Measurements from ENCODE around the gene PTPRD. TPM values are rescaled to one million over a fixed set of nuclear protein-coding genes. Genes with fewer than 3 reads are reported as not detected.

The PTPRD gene
- total and polyA plus RNA-seq, 2 experiments from 2014 or later = 11.5 to 58.0 TPM

DNA sequence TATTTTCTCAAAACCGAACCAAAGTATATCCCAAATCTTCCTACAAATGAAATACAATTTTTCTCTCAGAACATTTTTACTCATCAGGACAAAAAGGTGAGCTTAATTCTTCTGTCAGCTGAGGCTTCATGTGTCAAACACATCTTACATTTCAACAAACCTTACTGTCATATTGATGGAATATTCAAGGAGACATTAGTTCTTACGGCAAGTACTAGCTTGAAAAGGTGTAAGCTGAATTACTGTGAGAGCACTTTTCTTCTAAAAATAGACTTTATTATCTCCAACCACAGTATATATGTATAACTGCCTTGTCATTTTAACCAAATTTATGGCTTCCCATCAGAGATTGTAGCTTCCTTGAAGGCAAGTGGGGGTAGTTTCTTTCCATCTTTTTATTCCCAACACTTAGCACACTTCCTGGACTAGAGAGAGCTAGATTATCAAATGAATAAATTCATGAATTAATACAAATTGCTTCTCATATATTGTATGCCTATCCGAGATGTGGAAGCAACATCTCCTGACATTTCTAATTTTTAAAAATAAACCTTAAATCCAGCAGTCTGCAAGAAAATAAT, 1990.5 kb downstream of the PTPRD start (continued):
- TF ChIP-seq, protein P1, sequence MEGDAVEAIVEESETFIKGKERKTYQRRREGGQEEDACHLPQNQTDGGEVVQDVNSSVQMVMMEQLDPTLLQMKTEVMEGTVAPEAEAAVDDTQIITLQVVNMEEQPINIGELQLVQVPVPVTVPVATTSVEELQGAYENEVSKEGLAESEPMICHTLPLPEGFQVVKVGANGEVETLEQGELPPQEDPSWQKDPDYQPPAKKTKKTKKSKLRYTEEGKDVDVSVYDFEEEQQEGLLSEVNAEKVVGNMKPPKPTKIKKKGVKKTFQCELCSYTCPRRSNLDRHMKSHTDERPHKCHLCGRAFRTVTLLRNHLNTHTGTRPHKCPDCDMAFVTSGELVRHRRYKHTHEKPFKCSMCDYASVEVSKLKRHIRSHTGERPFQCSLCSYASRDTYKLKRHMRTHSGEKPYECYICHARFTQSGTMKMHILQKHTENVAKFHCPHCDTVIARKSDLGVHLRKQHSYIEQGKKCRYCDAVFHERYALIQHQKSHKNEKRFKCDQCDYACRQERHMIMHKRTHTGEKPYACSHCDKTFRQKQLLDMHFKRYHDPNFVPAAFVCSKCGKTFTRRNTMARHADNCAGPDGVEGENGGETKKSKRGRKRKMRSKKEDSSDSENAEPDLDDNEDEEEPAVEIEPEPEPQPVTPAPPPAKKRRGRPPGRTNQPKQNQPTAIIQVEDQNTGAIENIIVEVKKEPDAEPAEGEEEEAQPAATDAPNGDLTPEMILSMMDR (conservative IDR thresholded peaks at IDR 0.05; ENCODE audit: low read depth in 2 of 2) = no peak
- no peak for TF ChIP-seq POLR2AphosphoS5 (IDR thresholded peaks at IDR 0.05; ENCODE audit: low read depth)
- TF ChIP-seq, protein P2, sequence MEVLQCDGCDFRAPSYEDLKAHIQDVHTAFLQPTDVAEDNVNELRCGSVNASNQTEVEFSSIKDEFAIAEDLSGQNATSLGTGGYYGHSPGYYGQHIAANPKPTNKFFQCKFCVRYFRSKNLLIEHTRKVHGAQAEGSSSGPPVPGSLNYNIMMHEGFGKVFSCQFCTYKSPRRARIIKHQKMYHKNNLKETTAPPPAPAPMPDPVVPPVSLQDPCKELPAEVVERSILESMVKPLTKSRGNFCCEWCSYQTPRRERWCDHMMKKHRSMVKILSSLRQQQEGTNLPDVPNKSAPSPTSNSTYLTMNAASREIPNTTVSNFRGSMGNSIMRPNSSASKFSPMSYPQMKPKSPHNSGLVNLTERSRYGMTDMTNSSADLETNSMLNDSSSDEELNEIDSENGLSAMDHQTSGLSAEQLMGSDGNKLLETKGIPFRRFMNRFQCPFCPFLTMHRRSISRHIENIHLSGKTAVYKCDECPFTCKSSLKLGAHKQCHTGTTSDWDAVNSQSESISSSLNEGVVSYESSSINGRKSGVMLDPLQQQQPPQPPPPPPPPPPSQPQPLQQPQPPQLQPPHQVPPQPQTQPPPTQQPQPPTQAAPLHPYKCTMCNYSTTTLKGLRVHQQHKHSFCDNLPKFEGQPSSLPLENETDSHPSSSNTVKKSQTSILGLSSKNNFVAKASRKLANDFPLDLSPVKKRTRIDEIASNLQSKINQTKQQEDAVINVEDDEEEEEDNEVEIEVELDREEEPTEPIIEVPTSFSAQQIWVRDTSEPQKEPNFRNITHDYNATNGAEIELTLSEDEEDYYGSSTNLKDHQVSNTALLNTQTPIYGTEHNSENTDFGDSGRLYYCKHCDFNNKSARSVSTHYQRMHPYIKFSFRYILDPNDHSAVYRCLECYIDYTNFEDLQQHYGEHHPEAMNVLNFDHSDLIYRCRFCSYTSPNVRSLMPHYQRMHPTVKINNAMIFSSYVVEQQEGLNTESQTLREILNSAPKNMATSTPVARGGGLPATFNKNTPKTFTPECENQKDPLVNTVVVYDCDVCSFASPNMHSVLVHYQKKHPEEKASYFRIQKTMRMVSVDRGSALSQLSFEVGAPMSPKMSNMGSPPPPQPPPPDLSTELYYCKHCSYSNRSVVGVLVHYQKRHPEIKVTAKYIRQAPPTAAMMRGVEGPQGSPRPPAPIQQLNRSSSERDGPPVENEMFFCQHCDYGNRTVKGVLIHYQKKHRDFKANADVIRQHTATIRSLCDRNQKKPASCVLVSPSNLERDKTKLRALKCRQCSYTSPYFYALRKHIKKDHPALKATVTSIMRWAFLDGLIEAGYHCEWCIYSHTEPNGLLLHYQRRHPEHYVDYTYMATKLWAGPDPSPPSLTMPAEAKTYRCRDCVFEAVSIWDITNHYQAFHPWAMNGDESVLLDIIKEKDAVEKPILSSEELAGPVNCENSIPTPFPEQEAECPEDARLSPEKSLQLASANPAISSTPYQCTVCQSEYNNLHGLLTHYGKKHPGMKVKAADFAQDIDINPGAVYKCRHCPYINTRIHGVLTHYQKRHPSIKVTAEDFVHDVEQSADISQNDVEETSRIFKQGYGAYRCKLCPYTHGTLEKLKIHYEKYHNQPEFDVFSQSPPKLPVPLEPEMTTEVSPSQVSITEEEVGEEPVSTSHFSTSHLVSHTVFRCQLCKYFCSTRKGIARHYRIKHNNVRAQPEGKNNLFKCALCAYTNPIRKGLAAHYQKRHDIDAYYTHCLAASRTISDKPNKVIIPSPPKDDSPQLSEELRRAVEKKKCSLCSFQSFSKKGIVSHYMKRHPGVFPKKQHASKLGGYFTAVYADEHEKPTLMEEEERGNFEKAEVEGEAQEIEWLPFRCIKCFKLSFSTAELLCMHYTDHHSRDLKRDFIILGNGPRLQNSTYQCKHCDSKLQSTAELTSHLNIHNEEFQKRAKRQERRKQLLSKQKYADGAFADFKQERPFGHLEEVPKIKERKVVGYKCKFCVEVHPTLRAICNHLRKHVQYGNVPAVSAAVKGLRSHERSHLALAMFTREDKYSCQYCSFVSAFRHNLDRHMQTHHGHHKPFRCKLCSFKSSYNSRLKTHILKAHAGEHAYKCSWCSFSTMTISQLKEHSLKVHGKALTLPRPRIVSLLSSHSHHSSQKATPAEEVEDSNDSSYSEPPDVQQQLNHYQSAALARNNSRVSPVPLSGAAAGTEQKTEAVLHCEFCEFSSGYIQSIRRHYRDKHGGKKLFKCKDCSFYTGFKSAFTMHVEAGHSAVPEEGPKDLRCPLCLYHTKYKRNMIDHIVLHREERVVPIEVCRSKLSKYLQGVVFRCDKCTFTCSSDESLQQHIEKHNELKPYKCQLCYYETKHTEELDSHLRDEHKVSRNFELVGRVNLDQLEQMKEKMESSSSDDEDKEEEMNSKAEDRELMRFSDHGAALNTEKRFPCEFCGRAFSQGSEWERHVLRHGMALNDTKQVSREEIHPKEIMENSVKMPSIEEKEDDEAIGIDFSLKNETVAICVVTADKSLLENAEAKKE (CRISPR knock-in tag; IDR thresholded peaks at IDR 0.05) = no peak
- TF ChIP-seq STAT1 (IDR thresholded peaks at IDR 0.05; ENCODE audit: unreplicated experiment) = no peak
- TF ChIP-seq JUNB (IDR thresholded peaks at IDR 0.05; ENCODE audit: unreplicated experiment) = no peak

DNA sequence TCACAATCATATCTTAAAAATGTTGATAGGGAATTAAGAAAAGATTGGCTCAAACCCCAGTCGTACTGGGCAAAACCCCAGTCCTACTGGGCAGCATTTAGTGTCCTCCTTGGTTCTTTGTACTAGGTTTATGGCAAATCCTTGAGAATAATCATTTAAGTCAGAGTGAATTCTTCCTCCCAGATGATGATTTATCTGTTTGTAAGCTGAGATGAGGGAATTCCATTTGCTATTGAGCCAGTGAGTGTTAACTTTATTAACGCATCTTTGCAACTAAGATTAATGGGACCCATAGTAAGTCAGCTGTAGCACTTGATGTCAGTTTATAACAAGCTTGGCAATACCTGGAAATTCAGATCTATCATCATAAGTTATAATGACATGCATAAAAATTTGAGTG, 1991.4 kb downstream of the PTPRD start:
- Mint-ChIP-seq H3K27me3 (ENCODE audit: insufficient read depth, low read depth, poor library complexity) (peaks cover 4% of the 10 kb centered on the region), H3K36me3 (ENCODE audit: low read depth) (no peaks in the 10 kb centered on the region), H3K27ac (no peak overlapping the region), H3K9me3 (no peaks in the 10 kb centered on the region), H3K4me3 (no peak overlapping the region), H3K4me1 (peaks cover 15% of the 10 kb centered on the region)
- no peaks in the 10 kb centered on the region for H4K20me1 ChIP-seq (replicated peaks; ENCODE audit: insufficient read depth)
- H3F3A ChIP-seq (replicated peaks; ENCODE audit: low read depth) = no peaks in the 10 kb centered on the region
- no peaks in the 10 kb centered on the region; the same call in 1 of the 2 replicates for H3K9me2 ChIP-seq (ENCODE audit: insufficient read depth)
- no peak overlapping the region for H3K4me3 ChIP-seq
- no peaks in the 10 kb centered on the region for H3K36me3 ChIP-seq (ENCODE audit: insufficient read depth)
- H3K27ac ChIP-seq (ENCODE audit: low read depth) = no peak overlapping the region
- peaks cover 18% of the 10 kb centered on the region for H3K4me1 ChIP-seq (ENCODE audit: insufficient read depth)
- H3K27me3 ChIP-seq (ENCODE audit: insufficient read depth) = no peaks in the 10 kb centered on the region
- no peak for DNase-seq (ENCODE audit: low spot score)
- H3K4me2 ChIP-seq = no peak overlapping the region
- H3K79me2 ChIP-seq (replicated peaks; ENCODE audit: insufficient read depth) = no peaks in the 10 kb centered on the region
- ATAC-seq = no peak
- H2AFZ ChIP-seq = no peak overlapping the region
- TF ChIP-seq NANOG (IDR thresholded peaks at IDR 0.05; ENCODE audit: borderline replicate concordance) (no peak), EZH2phosphoT487 (IDR thresholded peaks at IDR 0.05; ENCODE audit: unreplicated experiment) (no peak)
- TF ChIP-seq, protein P2 (CRISPR knock-in tag; IDR thresholded peaks at IDR 0.05) = no peak
